Superior temporal gyrus (tissue), 1 donor: ENCODE results near the gene CYSLTR2.
A peak's percentile ranks its signal among the peaks of the same experiment; 100 is the strongest.

Experiments used
- DNase-seq: peaks from one replicate; pipeline ENCODE4 v3.0.0-alpha.2; 2016; ENCODE audit errors: extremely low spot score

Gene CYSLTR2

GRCh38 chr13:48739386-48739964 lies 85.7 kb downstream of the CYSLTR2 start:
- DNase-seq = no peak

- no peak for DNase-seq
These were observed 87.6 kb downstream of the CYSLTR2 start for GRCh38 chr13:48741377-48741776.

- DNase-seq = no peak
These were observed 93.1 kb downstream of the CYSLTR2 start for GRCh38 chr13:48746821-48747220.

GRCh38 chr13:48748681-48749080 lies 95.0 kb downstream of the CYSLTR2 start:
- DNase-seq = no peak

- no peak for DNase-seq
These were observed 95.4 kb downstream of the CYSLTR2 start for GRCh38 chr13:48749144-48749543.

- DNase-seq = peak; percentile 82
These were observed 96.2 kb downstream of the CYSLTR2 start for GRCh38 chr13:48749699-48750473.

GRCh38 chr13:48750588-48751383 lies 97.1 kb downstream of the CYSLTR2 start:
- DNase-seq = no peak

GRCh38 chr13:48760626-48761025 lies 106.9 kb downstream of the CYSLTR2 start:
- no peak for DNase-seq
